K562 (cell line): Measurements from ENCODE around the gene ANKH.

ENCODE experiments used
- CREB1 ChIP-seq, 2 experiments: sonication (generic) in 1 of 2; formaldehyde crosslinking in 1 of 2; IDR thresholded peaks; 2 replicates each; pipeline versions ENCODE4 v1.6.1 to v1.8.0; 2012 to 2022; ENCODE audit warnings: inconsistent platforms in 1 of 2, mild to moderate bottlenecking in 1 of 2, missing genetic modification reagents in 1 of 2, moderate library complexity in 1 of 2
- ETV1 ChIP-seq: fragments of 450-650 bp; conservative IDR thresholded peaks from 2 replicates; pipeline ENCODE4 v1.6.1; 2016; ENCODE audit warnings: missing genetic modification characterization, control low read depth, low read depth, missing compliant biosample characterization
- MAFK ChIP-seq: IDR thresholded peaks from 2 replicates; pipeline ENCODE4 v1.6.1; 2011; ENCODE audit warnings: low read length, improper control_type of control experiment
- MEIS2 ChIP-seq: fragments of 450-650 bp; IDR thresholded peaks from 2 replicates; pipeline ENCODE4 v1.6.1; 2014; ENCODE audit warnings: mild to moderate bottlenecking; ENCODE audit not compliant: partially characterized antibody
- POLR3A ChIP-seq: IDR thresholded peaks from 2 replicates; pipeline ENCODE4 v1.6.1; 2011; ENCODE audit warnings: borderline replicate concordance, mild to moderate bottlenecking, moderate library complexity; ENCODE audit not compliant: insufficient read length, insufficient read depth; ENCODE audit errors: extremely low read depth
- ZNF354B ChIP-seq: fragments of 250-450 bp; sonication (Bioruptor Pico); IDR thresholded peaks from 2 replicates; pipeline ENCODE4 v1.4.0; 2020
- TF ChIP-seq, protein P1 (sequence below), 3 experiments: IDR thresholded peaks in 2 of 3; conservative IDR thresholded peaks in 1 of 3; 2 replicates each; pipeline ENCODE4 v1.5.1; 2011 to 2012; ENCODE audit warnings: low read length in 3 of 3, mild to moderate bottlenecking in 3 of 3, control low read depth in 2 of 3, improper control_type of control experiment in 1 of 3, inconsistent platforms in 1 of 3, low read depth in 1 of 3, mixed read lengths in 1 of 3, moderate library complexity in 1 of 3; ENCODE audit not compliant: insufficient read depth in 2 of 3

GRCh38 chr5:14873790-14874189 is 2.2 kb upstream of the ANKH start:
- TF ChIP-seq ETV1 (tag) (no peak), MEIS2 (no peak), ZNF354B (CRISPR knock-in tag) (no peak), POLR3A (no peak), CREB1 (IDR thresholded peaks at IDR 0.05) (no peak), CREB1 (CRISPR knock-in tag; IDR thresholded peaks at IDR 0.05) (no peak), MAFK (no peak)
- TF ChIP-seq, protein P1, sequence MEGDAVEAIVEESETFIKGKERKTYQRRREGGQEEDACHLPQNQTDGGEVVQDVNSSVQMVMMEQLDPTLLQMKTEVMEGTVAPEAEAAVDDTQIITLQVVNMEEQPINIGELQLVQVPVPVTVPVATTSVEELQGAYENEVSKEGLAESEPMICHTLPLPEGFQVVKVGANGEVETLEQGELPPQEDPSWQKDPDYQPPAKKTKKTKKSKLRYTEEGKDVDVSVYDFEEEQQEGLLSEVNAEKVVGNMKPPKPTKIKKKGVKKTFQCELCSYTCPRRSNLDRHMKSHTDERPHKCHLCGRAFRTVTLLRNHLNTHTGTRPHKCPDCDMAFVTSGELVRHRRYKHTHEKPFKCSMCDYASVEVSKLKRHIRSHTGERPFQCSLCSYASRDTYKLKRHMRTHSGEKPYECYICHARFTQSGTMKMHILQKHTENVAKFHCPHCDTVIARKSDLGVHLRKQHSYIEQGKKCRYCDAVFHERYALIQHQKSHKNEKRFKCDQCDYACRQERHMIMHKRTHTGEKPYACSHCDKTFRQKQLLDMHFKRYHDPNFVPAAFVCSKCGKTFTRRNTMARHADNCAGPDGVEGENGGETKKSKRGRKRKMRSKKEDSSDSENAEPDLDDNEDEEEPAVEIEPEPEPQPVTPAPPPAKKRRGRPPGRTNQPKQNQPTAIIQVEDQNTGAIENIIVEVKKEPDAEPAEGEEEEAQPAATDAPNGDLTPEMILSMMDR (IDR thresholded peaks at IDR 0.05 in 2 of 3, conservative IDR thresholded peaks at IDR 0.05 in 1 of 3; ENCODE audit: insufficient read depth in 2 of 3, low read depth in 1 of 3, low read length in 3 of 3) = no peak
